HEK293 (cell line): Measurements from ENCODE around the gene MAPK11.

Source experiments
- PRDM1 ChIP-seq: fragments of 450-650 bp; formaldehyde crosslinking; IDR thresholded peaks from 2 replicates; pipeline ENCODE4; 2016; ENCODE audit warnings: missing biosample characterization, missing genetic modification characterization
- ZNF24 ChIP-seq: fragments of 450-650 bp; formaldehyde crosslinking; IDR thresholded peaks from 2 replicates; pipeline ENCODE4 v1.5.1; 2016; ENCODE audit warnings: missing biosample characterization, missing genetic modification characterization
- ZNF311 ChIP-seq: fragments of 450-650 bp; formaldehyde crosslinking; IDR thresholded peaks from 2 replicates; pipeline ENCODE4 v1.5.1; 2017; ENCODE audit warnings: missing biosample characterization, missing genetic modification characterization, borderline replicate concordance
- ZNF626 ChIP-seq: fragments of 450-650 bp; sonication (Bioruptor Pico); formaldehyde crosslinking; IDR thresholded peaks from 2 replicates; pipeline ENCODE4 v1.5.1; 2018; ENCODE audit warnings: missing biosample characterization, missing genetic modification characterization, inconsistent platforms
- TF ChIP-seq, protein P1 (sequence below): fragments of 450-650 bp; formaldehyde crosslinking; IDR thresholded peaks from 2 replicates; pipeline ENCODE4 v1.5.1; 2016; ENCODE audit warnings: missing biosample characterization, missing genetic modification characterization

DNA sequence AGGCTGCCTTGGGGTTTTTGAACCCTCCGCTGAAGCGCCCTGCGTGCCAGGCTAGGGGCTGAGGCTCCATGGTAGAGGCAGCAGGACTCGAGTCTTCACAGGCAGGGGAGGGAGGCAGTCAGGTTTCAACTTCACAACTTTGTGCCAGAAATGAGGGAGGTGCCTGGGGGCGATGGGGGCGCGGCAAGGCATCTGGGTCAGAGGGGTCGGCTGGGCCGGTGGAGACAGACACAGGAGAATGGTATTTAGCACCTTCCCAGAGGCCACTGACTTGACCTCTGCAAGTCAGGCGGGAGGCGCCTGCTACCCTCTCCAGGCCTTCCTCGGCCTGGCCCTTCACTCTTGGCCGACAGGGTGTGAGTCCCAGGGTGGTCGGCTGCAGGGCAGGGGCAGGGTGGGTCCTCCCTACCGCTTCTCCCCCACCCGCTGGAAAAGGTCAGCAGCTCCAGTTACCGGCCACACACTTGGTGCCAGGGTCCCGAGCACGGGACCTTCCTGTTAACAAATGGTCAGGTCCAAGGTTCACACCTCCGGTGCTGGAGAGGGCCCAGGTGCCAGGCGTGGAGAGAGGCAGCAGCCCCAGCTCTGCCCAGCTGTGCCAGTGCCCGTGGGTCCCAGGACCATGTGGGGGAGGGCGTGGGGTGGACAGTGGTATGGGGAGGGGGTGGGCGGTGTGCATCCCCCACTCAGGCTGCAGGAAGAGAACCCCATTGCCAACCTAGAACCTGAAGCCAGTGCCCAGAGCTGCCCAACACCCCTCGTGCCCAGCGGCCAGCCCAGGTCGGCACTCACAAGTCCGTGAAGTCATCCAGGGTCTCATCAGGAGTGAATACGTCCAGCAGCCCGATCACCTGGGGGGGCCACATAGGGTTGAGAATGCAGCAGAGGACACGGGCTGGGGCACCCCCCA lies 12.5 kb downstream of the MAPK11 start:
- TF ChIP-seq, protein P1, sequence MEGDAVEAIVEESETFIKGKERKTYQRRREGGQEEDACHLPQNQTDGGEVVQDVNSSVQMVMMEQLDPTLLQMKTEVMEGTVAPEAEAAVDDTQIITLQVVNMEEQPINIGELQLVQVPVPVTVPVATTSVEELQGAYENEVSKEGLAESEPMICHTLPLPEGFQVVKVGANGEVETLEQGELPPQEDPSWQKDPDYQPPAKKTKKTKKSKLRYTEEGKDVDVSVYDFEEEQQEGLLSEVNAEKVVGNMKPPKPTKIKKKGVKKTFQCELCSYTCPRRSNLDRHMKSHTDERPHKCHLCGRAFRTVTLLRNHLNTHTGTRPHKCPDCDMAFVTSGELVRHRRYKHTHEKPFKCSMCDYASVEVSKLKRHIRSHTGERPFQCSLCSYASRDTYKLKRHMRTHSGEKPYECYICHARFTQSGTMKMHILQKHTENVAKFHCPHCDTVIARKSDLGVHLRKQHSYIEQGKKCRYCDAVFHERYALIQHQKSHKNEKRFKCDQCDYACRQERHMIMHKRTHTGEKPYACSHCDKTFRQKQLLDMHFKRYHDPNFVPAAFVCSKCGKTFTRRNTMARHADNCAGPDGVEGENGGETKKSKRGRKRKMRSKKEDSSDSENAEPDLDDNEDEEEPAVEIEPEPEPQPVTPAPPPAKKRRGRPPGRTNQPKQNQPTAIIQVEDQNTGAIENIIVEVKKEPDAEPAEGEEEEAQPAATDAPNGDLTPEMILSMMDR (tag by site-specific recombination) = no peak
- TF ChIP-seq PRDM1 (tag by site-specific recombination) (no peak), ZNF24 (tag by site-specific recombination) (no peak), ZNF311 (tag by site-specific recombination) (no peak), ZNF626 (tag by site-specific recombination) (no peak)
